A549 (cell line): Measurements from ENCODE around the gene DNAJB4.

ENCODE experiments used
- CBX8 ChIP-seq: fragments of 200-600 bp; sonication (generic); IDR thresholded peaks from 2 replicates; pipeline ENCODE4 v1.6.1; 2016
- EP300 ChIP-seq, 2 experiments: fragments of >200 bp; sonication (Bioruptor Twin); formaldehyde crosslinking; IDR thresholded peaks; 2 replicates in 1 of 2; 3 replicates in 1 of 2; pipeline ENCODE4 v1.6.1; 2016 to 2017
- GATA3 ChIP-seq: IDR thresholded peaks from 2 replicates; pipeline ENCODE4 v1.6.1; 2012; ENCODE audit warnings: borderline replicate concordance
- JUN ChIP-seq, 2 experiments: fragments of >200 bp; sonication (Bioruptor Twin); formaldehyde crosslinking; IDR thresholded peaks; 2 replicates in 1 of 2; 3 replicates in 1 of 2; pipeline ENCODE4 v1.6.1; 2016 to 2017
- JUNB ChIP-seq: fragments of >200 bp; sonication (Bioruptor Twin); formaldehyde crosslinking; IDR thresholded peaks from 2 replicates; pipeline ENCODE4 v1.6.1; 2016
- MAFK ChIP-seq: fragments of 450-650 bp; IDR thresholded peaks from 2 replicates; pipeline ENCODE4 v1.6.1; 2014; ENCODE audit not compliant: partially characterized antibody
- MYC ChIP-seq: IDR thresholded peaks from 2 replicates; pipeline ENCODE4 v1.6.1; 2012; ENCODE audit warnings: mild to moderate bottlenecking, inconsistent platforms, low read length, improper control_type of control experiment, borderline replicate concordance
- POLR2A ChIP-seq: IDR thresholded peaks from 2 replicates; pipeline ENCODE4 v1.6.1; 2012; ENCODE audit warnings: mild to moderate bottlenecking, low read length
- RAD21 ChIP-seq, 2 experiments: fragments of >200 bp in 1 of 2; sonication (Bioruptor Twin) in 1 of 2; formaldehyde crosslinking in 1 of 2; IDR thresholded peaks in 1 of 2; conservative IDR thresholded peaks in 1 of 2; 2 replicates in 1 of 2; 3 replicates in 1 of 2; pipeline ENCODE4 v1.6.1; 2012 to 2018; ENCODE audit warnings: inconsistent platforms in 1 of 2
- RCOR1 ChIP-seq: fragments of 150-350 bp; IDR thresholded peaks from 2 replicates; pipeline ENCODE4 v1.6.1; 2014; ENCODE audit warnings: antibody characterized with exemption, low read length, low read depth
- TP53 ChIP-seq: fragments of 250-450 bp; sonication (Bioruptor Pico); IDR thresholded peaks from 2 replicates; pipeline ENCODE4 v1.5.0; 2021; ENCODE audit warnings: mild to moderate bottlenecking, moderate library complexity
- ZC3H11A ChIP-seq: fragments of 450-650 bp; IDR thresholded peaks from 2 replicates; pipeline ENCODE4 v1.6.1; 2014; ENCODE audit warnings: antibody characterized with exemption, mild to moderate bottlenecking
- TF ChIP-seq, protein P1 (sequence below): fragments of >200 bp; sonication (Bioruptor Twin); formaldehyde crosslinking; IDR thresholded peaks from 3 replicates; pipeline ENCODE4 v1.5.1; 2016
- TF ChIP-seq, protein P2 (sequence below): IDR thresholded peaks from 2 replicates; pipeline ENCODE4 v1.6.1; 2012

DNA sequence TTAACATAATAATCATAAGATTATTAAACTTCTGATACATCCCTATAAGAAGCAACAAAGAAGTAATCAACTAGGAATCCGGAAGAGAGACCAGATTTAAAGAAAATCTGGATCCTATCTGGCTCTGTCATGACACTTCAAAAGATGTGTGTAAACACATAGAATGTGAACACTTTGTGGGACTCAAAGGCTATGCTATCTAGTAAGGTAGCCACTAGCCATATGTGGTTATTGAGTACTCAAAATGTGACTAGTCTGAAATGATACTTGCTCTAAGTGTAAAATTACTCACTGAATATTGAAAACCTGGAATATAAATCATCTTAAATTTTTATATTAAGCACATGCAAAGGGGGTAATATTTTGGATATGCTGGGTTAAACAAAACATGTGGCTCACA is 34.5 kb upstream of the DNAJB4 start:
- TF ChIP-seq, protein P1, sequence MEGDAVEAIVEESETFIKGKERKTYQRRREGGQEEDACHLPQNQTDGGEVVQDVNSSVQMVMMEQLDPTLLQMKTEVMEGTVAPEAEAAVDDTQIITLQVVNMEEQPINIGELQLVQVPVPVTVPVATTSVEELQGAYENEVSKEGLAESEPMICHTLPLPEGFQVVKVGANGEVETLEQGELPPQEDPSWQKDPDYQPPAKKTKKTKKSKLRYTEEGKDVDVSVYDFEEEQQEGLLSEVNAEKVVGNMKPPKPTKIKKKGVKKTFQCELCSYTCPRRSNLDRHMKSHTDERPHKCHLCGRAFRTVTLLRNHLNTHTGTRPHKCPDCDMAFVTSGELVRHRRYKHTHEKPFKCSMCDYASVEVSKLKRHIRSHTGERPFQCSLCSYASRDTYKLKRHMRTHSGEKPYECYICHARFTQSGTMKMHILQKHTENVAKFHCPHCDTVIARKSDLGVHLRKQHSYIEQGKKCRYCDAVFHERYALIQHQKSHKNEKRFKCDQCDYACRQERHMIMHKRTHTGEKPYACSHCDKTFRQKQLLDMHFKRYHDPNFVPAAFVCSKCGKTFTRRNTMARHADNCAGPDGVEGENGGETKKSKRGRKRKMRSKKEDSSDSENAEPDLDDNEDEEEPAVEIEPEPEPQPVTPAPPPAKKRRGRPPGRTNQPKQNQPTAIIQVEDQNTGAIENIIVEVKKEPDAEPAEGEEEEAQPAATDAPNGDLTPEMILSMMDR: no peak
- TF ChIP-seq GATA3: no peak
- TF ChIP-seq JUNB: no peak
- TF ChIP-seq ZC3H11A: no peak
- no peak for TF ChIP-seq MYC
- TF ChIP-seq, protein P2, sequence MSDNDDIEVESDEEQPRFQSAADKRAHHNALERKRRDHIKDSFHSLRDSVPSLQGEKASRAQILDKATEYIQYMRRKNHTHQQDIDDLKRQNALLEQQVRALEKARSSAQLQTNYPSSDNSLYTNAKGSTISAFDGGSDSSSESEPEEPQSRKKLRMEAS: no peak
- TF ChIP-seq POLR2A: no peak
- no peak for TF ChIP-seq CBX8
- no peak for TF ChIP-seq TP53 (CRISPR knock-in tag)
- no peak for TF ChIP-seq MAFK
- no peak for TF ChIP-seq JUN (IDR thresholded peaks at IDR 0.05)
- no peak for TF ChIP-seq EP300 (IDR thresholded peaks at IDR 0.05)
- TF ChIP-seq RAD21 (conservative IDR thresholded peaks at IDR 0.05 in 1 of 2, IDR thresholded peaks at IDR 0.05 in 1 of 2): no peak
- TF ChIP-seq RCOR1: no peak
